ENCODE results near the gene NT5C2. TPM values are rescaled to one million over a fixed set of nuclear protein-coding genes. Genes with fewer than 3 reads are reported as not detected.
A peak's percentile ranks its signal among the peaks of the same experiment; 100 is the strongest.
"Not testable (repeated sequence)": the region's sequence is repeated elsewhere in the genome, so short reads cannot be mapped to it uniquely, and the experiment has no call there.

NT5C2 gene
- total RNA-seq, 4 donors from 2014 or later, result 28.4 to 51.5 (median 33.2) TPM

DNA sequence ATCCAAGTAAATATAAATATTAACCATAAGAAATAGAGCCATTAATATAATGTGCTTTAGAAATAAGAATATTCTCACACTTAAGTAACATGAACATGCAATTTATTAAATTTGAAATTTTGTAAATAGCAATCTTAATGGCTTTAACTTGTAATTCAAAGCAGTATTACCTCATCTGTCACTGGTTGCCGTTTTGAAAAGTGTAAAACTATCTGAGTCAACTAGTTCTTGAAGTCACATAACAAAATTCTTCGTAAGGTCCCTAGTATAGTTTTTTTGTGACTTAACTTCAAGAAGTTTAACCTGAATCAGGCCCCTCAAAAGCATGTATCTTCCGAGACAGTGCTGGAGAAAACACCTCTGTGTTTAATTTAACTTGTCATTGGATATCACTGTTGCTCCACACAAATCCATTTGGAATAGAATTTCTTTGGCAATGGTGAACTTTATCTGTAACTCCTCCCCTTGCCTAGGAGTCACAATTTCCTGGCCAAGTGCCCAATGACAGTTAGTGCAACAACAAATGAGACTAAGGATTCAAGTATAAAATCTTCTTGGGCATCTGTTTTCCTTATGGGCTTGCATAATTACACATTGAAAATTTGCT, 47.1 kb downstream of the NT5C2 start:
- TF ChIP-seq POLR2A (IDR thresholded peaks at IDR 0.05), result no peak
- TF ChIP-seq POLR2AphosphoS5 (IDR thresholded peaks at IDR 0.05), result peak in 1 of 3 donors; percentile 84
- Histone ChIP-seq H3K4me1 (peaks cover 22% of the 10 kb centered on the region), H3K4me3 (no peak overlapping the region), H3K27me3 (no peaks in the 10 kb centered on the region), H3K9me3 (no peaks in the 10 kb centered on the region), H3K27ac (no peak overlapping the region), H3K36me3 (peaks cover 1% of the 10 kb centered on the region)
- DNase-seq (ENCODE audit: low spot score in 2 of 2), result peak; percentile 84 to 90
- WGBS, result 58% methylated on average over 3 of the region's 3 CpGs

DNA sequence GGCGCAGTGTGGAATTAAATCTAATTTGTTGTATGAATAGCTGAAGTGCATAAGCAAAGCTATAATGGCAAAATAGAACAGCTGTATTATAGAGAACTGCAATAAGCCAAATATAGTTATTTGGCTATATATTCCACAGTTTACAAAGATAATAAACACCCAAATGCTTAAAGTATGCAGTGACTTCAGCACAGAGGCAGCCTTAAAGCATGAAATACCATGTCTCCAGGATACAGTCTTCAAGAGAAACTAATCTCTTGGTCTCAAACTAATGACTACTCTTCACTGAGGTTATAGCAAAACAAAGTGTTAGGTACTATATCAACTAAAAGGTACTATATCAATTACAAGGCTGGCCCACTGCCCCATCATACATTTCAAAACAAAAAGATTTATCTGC, 48.0 kb downstream of the NT5C2 start:
- peaks cover 22% of the 10 kb centered on the region for H3K4me1 ChIP-seq
- 96% methylated on average over 1 of the region's 1 CpG for WGBS
- H3K36me3 ChIP-seq, result peaks cover 11% of the 10 kb centered on the region
- no peak for DNase-seq (ENCODE audit: low spot score in 2 of 2)
- no peak overlapping the region for H3K27ac ChIP-seq
- H3K27me3 ChIP-seq, result no peaks in the 10 kb centered on the region
- TF ChIP-seq POLR2AphosphoS5 (IDR thresholded peaks at IDR 0.05) (no peak), EP300 (IDR thresholded peaks at IDR 0.05) (no peak), POLR2A (IDR thresholded peaks at IDR 0.05) (no peak)
- TF ChIP-seq, protein P1, sequence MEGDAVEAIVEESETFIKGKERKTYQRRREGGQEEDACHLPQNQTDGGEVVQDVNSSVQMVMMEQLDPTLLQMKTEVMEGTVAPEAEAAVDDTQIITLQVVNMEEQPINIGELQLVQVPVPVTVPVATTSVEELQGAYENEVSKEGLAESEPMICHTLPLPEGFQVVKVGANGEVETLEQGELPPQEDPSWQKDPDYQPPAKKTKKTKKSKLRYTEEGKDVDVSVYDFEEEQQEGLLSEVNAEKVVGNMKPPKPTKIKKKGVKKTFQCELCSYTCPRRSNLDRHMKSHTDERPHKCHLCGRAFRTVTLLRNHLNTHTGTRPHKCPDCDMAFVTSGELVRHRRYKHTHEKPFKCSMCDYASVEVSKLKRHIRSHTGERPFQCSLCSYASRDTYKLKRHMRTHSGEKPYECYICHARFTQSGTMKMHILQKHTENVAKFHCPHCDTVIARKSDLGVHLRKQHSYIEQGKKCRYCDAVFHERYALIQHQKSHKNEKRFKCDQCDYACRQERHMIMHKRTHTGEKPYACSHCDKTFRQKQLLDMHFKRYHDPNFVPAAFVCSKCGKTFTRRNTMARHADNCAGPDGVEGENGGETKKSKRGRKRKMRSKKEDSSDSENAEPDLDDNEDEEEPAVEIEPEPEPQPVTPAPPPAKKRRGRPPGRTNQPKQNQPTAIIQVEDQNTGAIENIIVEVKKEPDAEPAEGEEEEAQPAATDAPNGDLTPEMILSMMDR (IDR thresholded peaks at IDR 0.05), result no peak
- H3K9me3 ChIP-seq, result no peaks in the 10 kb centered on the region
- H3K4me3 ChIP-seq, result no peak overlapping the region

DNA sequence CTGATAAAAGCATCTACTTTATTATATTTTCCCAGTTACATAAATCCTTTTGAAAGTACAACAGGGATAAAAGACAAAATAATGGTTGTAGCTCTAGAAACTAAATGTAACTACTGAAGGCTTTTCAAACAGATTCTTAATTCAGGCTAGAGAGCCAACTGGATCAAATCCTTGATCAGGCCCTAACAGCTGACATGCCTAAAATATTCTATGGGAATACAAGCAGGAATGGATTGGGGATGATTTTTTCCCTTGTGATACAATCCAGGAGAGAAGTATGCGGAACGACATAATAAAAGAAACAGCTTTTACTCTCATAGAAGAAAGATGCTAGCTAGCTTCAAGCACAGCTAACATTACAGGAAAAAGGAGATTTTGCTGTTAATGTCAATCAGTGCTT, 49.0 kb downstream of the NT5C2 start:
- TF ChIP-seq POLR2A (IDR thresholded peaks at IDR 0.05) (no peak), POLR2AphosphoS5 (IDR thresholded peaks at IDR 0.05) (no peak), EP300 (IDR thresholded peaks at IDR 0.05) (no peak)
- TF ChIP-seq, protein P1 (IDR thresholded peaks at IDR 0.05), result no peak
- Histone ChIP-seq H3K27ac (no peak overlapping the region), H3K36me3 (peaks cover 14% of the 10 kb centered on the region), H3K27me3 (no peaks in the 10 kb centered on the region), H3K9me3 (no peaks in the 10 kb centered on the region), H3K4me3 (no peak overlapping the region), H3K4me1 (peaks cover 22% of the 10 kb centered on the region)
- no peak for DNase-seq (ENCODE audit: low spot score in 2 of 2)
- 81% methylated on average over 2 of the region's 2 CpGs for WGBS

DNA sequence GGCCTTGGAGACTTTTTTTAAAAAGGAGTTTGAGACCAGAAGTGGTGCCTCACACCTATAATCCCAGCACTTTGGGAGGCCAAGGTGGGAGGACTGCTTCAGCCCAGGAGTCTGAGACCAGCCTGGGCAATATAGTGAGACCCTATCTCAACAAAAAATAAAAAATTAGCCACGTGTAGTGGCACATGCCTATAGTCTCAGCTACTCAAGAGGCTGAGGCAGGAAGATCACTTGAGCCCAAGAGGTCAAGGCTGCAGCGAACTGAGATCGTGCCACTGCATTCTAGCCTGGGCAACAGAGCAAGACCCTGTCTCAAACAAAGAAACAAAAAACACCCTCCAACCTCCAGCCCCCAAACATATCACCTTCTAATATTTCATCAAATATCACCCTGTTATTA, 49.4 kb downstream of the NT5C2 start:
- WGBS, result 96% methylated on average over 3 of the region's 3 CpGs
- H3K27ac ChIP-seq; H3K27me3 ChIP-seq; DNase-seq (ENCODE audit: low spot score in 2 of 2); H3K4me3 ChIP-seq; H3K9me3 ChIP-seq: not testable (repeated sequence)
- peaks cover 22% of the 10 kb centered on the region for H3K4me1 ChIP-seq
- peaks cover 15% of the 10 kb centered on the region for H3K36me3 ChIP-seq

DNA sequence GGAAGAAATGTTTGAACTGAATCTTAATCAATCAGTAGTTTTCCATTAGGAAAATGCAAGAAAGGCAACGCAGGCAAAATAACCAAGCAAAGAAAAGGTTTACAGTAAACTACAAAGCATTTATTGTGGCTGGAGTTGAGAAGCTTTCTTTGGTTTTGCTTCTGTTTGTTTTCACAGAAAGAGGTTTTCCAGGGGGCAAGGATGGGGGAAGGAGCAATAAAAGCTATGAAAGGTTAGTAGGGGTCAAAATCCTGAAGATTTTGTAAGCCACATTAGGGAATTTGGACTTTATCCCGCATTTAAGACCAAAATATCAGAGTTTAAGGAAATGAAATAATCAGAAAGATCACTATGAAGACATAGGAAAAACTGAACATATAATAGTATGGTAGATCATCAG, 51.1 kb downstream of the NT5C2 start:
- Histone ChIP-seq H3K36me3 (peaks cover 27% of the 10 kb centered on the region), H3K4me1 (peaks cover 22% of the 10 kb centered on the region), H3K27ac (no peak overlapping the region), H3K9me3 (no peaks in the 10 kb centered on the region), H3K4me3 (no peak overlapping the region), H3K27me3 (no peaks in the 10 kb centered on the region)
- WGBS, result 82% methylated on average over 2 of the region's 2 CpGs
- TF ChIP-seq POLR2AphosphoS5 (IDR thresholded peaks at IDR 0.05), result no peak
- TF ChIP-seq, protein P1 (IDR thresholded peaks at IDR 0.05), result no peak
- TF ChIP-seq POLR2A (IDR thresholded peaks at IDR 0.05), result no peak
- no peak for TF ChIP-seq EP300 (IDR thresholded peaks at IDR 0.05)
- DNase-seq (ENCODE audit: low spot score in 2 of 2), result no peak

DNA sequence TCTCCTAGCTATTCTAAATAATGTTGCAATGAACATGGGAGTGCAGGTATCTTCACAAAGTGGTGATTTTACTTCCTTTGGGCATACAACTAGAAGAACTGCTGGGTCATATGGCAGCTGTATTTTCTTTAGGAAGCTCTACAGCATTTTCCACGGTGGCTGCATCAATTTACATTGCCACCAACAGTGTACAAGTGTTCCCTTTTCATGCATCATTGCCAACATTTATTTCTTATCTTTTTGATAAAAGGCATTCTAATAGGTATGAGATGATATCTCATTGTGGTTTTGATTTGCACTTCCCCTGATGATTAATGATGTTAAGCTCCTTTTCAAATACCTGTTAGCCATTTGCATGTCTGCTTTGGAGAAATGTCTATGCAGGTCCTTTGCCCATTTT, 52.6 kb downstream of the NT5C2 start:
- WGBS, result 66% methylated on average over 1 of the region's 1 CpG
- H3K36me3 ChIP-seq, result peaks cover 38% of the 10 kb centered on the region

More for the DNA sequence above, 52.6 kb downstream of the NT5C2 start:
- TF ChIP-seq, protein P1 (IDR thresholded peaks at IDR 0.05), result no peak
- TF ChIP-seq POLR2AphosphoS5 (IDR thresholded peaks at IDR 0.05) (no peak), POLR2A (IDR thresholded peaks at IDR 0.05) (no peak), EP300 (IDR thresholded peaks at IDR 0.05) (no peak)
- no peak for DNase-seq (ENCODE audit: low spot score in 2 of 2)
- no peaks in the 10 kb centered on the region for H3K27me3 ChIP-seq
- H3K4me3 ChIP-seq, result no peak overlapping the region
- H3K9me3 ChIP-seq, result no peaks in the 10 kb centered on the region
- H3K27ac ChIP-seq, result no peak overlapping the region
- peaks cover 10% of the 10 kb centered on the region for H3K4me1 ChIP-seq
